ENCODE data around the gene ZSCAN29. TPM values are rescaled to one million over a fixed set of nuclear protein-coding genes. Genes with fewer than 3 reads are reported as not detected.

The ZSCAN29 gene
- total and polyA plus RNA-seq, 2 of the 13 experiments (the other 11 are each of a cell fraction or from before 2014, with no cell fraction given) = 8.3 to 27.4 TPM

DNA sequence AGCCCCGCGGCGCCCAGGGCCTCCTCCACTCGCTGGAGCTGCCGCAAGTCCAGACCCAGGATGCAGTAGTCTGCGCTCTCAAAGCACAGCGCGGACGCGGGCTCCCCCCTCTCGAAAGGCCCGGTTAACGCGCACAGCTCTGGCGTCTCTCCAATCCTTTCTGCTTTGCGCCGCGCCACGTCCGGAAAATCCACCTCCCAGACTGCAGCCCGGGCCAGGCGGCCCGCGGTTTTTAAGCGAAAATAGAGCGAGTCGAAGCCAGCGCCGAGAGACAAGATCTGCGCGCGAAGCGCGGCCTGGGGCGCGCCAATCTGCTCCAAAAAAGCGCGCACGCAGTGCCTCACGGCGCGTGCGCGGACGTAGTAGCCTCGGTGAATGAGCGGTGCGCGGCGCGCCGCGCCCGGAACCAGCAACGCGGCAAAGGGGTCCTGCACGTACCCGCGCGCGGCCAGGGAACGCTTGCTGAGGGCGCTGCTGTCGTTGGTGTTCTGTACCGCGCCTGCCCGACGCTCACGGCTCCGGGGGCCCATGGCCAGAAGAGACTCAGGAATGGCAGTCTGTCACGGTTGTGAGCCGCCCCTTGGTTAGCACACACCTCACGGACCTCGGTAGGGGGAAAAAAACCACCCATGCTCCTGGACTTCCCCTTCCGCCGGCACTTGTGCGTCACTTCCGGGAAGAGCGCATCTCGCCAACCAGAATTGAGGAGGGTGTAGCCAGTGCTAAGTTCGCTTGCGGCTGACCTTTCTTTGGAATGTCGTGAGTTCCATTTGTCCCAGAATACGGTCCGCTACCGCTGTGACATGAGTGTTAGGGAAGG is 40.7 kb downstream of the ZSCAN29 start, which contains the start of gene LCMT2 (continued):
- TF ChIP-seq TRAFD1 (CRISPR knock-in tag; IDR thresholded peaks at IDR 0.05; ENCODE audit: borderline replicate concordance) = peak; percentile 39; the same call in 1 of the 2 replicates
- TF ChIP-seq, protein P1, sequence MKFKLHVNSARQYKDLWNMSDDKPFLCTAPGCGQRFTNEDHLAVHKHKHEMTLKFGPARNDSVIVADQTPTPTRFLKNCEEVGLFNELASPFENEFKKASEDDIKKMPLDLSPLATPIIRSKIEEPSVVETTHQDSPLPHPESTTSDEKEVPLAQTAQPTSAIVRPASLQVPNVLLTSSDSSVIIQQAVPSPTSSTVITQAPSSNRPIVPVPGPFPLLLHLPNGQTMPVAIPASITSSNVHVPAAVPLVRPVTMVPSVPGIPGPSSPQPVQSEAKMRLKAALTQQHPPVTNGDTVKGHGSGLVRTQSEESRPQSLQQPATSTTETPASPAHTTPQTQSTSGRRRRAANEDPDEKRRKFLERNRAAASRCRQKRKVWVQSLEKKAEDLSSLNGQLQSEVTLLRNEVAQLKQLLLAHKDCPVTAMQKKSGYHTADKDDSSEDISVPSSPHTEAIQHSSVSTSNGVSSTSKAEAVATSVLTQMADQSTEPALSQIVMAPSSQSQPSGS (CRISPR knock-in tag; IDR thresholded peaks at IDR 0.05) = peak; percentile 45; the same call in 1 of the 2 replicates
- TF ChIP-seq, protein P2, sequence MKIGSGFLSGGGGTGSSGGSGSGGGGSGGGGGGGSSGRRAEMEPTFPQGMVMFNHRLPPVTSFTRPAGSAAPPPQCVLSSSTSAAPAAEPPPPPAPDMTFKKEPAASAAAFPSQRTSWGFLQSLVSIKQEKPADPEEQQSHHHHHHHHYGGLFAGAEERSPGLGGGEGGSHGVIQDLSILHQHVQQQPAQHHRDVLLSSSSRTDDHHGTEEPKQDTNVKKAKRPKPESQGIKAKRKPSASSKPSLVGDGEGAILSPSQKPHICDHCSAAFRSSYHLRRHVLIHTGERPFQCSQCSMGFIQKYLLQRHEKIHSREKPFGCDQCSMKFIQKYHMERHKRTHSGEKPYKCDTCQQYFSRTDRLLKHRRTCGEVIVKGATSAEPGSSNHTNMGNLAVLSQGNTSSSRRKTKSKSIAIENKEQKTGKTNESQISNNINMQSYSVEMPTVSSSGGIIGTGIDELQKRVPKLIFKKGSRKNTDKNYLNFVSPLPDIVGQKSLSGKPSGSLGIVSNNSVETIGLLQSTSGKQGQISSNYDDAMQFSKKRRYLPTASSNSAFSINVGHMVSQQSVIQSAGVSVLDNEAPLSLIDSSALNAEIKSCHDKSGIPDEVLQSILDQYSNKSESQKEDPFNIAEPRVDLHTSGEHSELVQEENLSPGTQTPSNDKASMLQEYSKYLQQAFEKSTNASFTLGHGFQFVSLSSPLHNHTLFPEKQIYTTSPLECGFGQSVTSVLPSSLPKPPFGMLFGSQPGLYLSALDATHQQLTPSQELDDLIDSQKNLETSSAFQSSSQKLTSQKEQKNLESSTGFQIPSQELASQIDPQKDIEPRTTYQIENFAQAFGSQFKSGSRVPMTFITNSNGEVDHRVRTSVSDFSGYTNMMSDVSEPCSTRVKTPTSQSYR (CRISPR knock-in tag; IDR thresholded peaks at IDR 0.05; ENCODE audit: borderline replicate concordance) = no peak
- no peak for TF ChIP-seq DR1 (CRISPR knock-in tag; IDR thresholded peaks at IDR 0.05)
- TF ChIP-seq DMAP1 (CRISPR knock-in tag; IDR thresholded peaks at IDR 0.05) = peak; percentile 98
- no peak for TF ChIP-seq GLMP (CRISPR knock-in tag; IDR thresholded peaks at IDR 0.05; ENCODE audit: borderline replicate concordance)
- TF ChIP-seq ZBTB26 (CRISPR knock-in tag; IDR thresholded peaks at IDR 0.05; ENCODE audit: borderline replicate concordance) = no peak
- TF ChIP-seq ESRRA (CRISPR knock-in tag; IDR thresholded peaks at IDR 0.05; ENCODE audit: low read depth) = peak; percentile 75
- no peak for TF ChIP-seq ZNF7 (CRISPR knock-in tag; IDR thresholded peaks at IDR 0.05)
- TF ChIP-seq, protein P3, sequence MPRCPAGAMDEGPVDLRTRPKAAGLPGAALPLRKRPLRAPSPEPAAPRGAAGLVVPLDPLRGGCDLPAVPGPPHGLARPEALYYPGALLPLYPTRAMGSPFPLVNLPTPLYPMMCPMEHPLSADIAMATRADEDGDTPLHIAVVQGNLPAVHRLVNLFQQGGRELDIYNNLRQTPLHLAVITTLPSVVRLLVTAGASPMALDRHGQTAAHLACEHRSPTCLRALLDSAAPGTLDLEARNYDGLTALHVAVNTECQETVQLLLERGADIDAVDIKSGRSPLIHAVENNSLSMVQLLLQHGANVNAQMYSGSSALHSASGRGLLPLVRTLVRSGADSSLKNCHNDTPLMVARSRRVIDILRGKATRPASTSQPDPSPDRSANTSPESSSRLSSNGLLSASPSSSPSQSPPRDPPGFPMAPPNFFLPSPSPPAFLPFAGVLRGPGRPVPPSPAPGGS (CRISPR knock-in tag; IDR thresholded peaks at IDR 0.05) = no peak
- TF ChIP-seq SIX4 (CRISPR knock-in tag; IDR thresholded peaks at IDR 0.05) = 0 out of 2 replicates have a peak, but pooled peaks have one; percentile 9
- TF ChIP-seq HOXA3 (CRISPR knock-in tag; IDR thresholded peaks at IDR 0.05) = peak; percentile 84
- TF ChIP-seq ZNF83 (CRISPR knock-in tag; IDR thresholded peaks at IDR 0.05; ENCODE audit: borderline replicate concordance) = 0 out of 2 replicates have a peak, but pooled peaks have one; percentile 45
- TF ChIP-seq, protein P4, sequence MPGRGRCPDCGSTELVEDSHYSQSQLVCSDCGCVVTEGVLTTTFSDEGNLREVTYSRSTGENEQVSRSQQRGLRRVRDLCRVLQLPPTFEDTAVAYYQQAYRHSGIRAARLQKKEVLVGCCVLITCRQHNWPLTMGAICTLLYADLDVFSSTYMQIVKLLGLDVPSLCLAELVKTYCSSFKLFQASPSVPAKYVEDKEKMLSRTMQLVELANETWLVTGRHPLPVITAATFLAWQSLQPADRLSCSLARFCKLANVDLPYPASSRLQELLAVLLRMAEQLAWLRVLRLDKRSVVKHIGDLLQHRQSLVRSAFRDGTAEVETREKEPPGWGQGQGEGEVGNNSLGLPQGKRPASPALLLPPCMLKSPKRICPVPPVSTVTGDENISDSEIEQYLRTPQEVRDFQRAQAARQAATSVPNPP (CRISPR knock-in tag; IDR thresholded peaks at IDR 0.05) = no peak
- TF ChIP-seq KLF15 (CRISPR knock-in tag; IDR thresholded peaks at IDR 0.05; ENCODE audit: borderline replicate concordance) = 0 out of 2 replicates have a peak, but pooled peaks have one; percentile 21

All from HepG2 (cell line).